GM12878 (cell line): ENCODE results near the gene METRNL.

Source experiments
- BRCA1 ChIP-seq: IDR thresholded peaks from 2 replicates; pipeline ENCODE4 v1.6.1; 2011; ENCODE audit warnings: low read depth, low read length, improper control_type of control experiment
- CREB1 ChIP-seq: IDR thresholded peaks from 2 replicates; pipeline ENCODE4 v1.6.1; 2012; ENCODE audit warnings: low read depth, mild to moderate bottlenecking, inconsistent platforms
- CTCF ChIP-seq, 3 experiments: IDR thresholded peaks in 2 of 3; conservative IDR thresholded peaks in 1 of 3; 2 replicates each; pipeline ENCODE4 v1.5.1; 2011; ENCODE audit warnings: low read depth in 3 of 3, low read length in 3 of 3, mild to moderate bottlenecking in 3 of 3, control low read depth in 2 of 3, moderate library complexity in 2 of 3, inconsistent platforms in 1 of 3, mixed read lengths in 1 of 3; ENCODE audit not compliant: control insufficient read depth in 2 of 3, insufficient read depth in 1 of 3; ENCODE audit errors: extremely low read depth in 1 of 3
- PBX3 ChIP-seq: IDR thresholded peaks from 2 replicates; pipeline ENCODE4 v1.6.1; 2011; ENCODE audit warnings: mild to moderate bottlenecking, low read depth, low read length, moderate library complexity; ENCODE audit not compliant: insufficient replicate concordance
- POLR2A ChIP-seq: IDR thresholded peaks from 2 replicates; pipeline ENCODE4 v1.6.1; 2011; ENCODE audit warnings: low read depth, mild to moderate bottlenecking, low read length
- TAF1 ChIP-seq: IDR thresholded peaks from 2 replicates; pipeline ENCODE4 v1.6.1; 2011; ENCODE audit warnings: mild to moderate bottlenecking, low read depth, low read length, borderline replicate concordance

- TF ChIP-seq TAF1 (no peak), CREB1 (no peak), CTCF (IDR thresholded peaks at IDR 0.05 in 2 of 3, conservative IDR thresholded peaks at IDR 0.05 in 1 of 3; ENCODE audit: control insufficient read depth in 2 of 3, extremely low read depth in 1 of 3, insufficient read depth in 1 of 3, low read depth in 3 of 3, low read length in 3 of 3) (no peak), BRCA1 (no peak), POLR2A (no peak), PBX3 (no peak)
Measured at GRCh38 chr17:83056583-83057396, 22.6 kb upstream of the METRNL start.
